ENCODE data around the gene TNS3. TPM values are rescaled to one million over a fixed set of nuclear protein-coding genes. Genes with fewer than 3 reads are reported as not detected.

The TNS3 gene
- total RNA-seq, 1 experiment from 2014 or later = 533 TPM

- ATAC-seq = peak; percentile 52
- POLR2A ChIA-PET = interaction anchor here (0.6 to 0.7 kb wide), 2 partner anchors 119 to 265 kb away, joined by 3 to 7 read pairs; no protein-coding TSS in a partner anchor
- peaks cover 95% of the 10 kb centered on the region for H3K4me1 ChIP-seq (ENCODE audit: control insufficient read depth, insufficient read depth, low read length)
Measured at GRCh38 chr7:47518827-47519226, 63.1 kb downstream of the TNS3 start.

GRCh38 chr7:47517821-47518480, 64.0 kb downstream of the TNS3 start:
- ChIA-PET POLR2A (no interaction called here), CTCF (no interaction called here)
- intact Hi-C loops (cut with micrococcal nuclease; ENCODE audit: unreplicated experiment) = no loop called here
- H3K9me3 ChIP-seq (ENCODE audit: control insufficient read depth, insufficient read depth, low read depth, low read length) = no peaks in the 10 kb centered on the region
- no TSS peak for BruUV-seq (replicated peaks)
- ATAC-seq (no peak), DNase-seq (ENCODE audit: low read depth, low spot score) (no peak)
- no peak overlapping the region for H3K4me3 ChIP-seq (ENCODE audit: low read depth in 2 of 2, low read length in 2 of 2)
- peak; percentile 54; the same call in 1 of the 2 replicates for TF ChIP-seq POLR2AphosphoS5 (IDR thresholded peaks at IDR 0.05; ENCODE audit: low read depth, low read length)
- TF ChIP-seq SIN3A (IDR thresholded peaks at IDR 0.05; ENCODE audit: borderline replicate concordance, insufficient read depth, low read depth, low read length) = no peak
- TF ChIP-seq, protein P1, sequence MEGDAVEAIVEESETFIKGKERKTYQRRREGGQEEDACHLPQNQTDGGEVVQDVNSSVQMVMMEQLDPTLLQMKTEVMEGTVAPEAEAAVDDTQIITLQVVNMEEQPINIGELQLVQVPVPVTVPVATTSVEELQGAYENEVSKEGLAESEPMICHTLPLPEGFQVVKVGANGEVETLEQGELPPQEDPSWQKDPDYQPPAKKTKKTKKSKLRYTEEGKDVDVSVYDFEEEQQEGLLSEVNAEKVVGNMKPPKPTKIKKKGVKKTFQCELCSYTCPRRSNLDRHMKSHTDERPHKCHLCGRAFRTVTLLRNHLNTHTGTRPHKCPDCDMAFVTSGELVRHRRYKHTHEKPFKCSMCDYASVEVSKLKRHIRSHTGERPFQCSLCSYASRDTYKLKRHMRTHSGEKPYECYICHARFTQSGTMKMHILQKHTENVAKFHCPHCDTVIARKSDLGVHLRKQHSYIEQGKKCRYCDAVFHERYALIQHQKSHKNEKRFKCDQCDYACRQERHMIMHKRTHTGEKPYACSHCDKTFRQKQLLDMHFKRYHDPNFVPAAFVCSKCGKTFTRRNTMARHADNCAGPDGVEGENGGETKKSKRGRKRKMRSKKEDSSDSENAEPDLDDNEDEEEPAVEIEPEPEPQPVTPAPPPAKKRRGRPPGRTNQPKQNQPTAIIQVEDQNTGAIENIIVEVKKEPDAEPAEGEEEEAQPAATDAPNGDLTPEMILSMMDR (IDR thresholded peaks at IDR 0.05) = no peak
- TF ChIP-seq, protein P2, sequence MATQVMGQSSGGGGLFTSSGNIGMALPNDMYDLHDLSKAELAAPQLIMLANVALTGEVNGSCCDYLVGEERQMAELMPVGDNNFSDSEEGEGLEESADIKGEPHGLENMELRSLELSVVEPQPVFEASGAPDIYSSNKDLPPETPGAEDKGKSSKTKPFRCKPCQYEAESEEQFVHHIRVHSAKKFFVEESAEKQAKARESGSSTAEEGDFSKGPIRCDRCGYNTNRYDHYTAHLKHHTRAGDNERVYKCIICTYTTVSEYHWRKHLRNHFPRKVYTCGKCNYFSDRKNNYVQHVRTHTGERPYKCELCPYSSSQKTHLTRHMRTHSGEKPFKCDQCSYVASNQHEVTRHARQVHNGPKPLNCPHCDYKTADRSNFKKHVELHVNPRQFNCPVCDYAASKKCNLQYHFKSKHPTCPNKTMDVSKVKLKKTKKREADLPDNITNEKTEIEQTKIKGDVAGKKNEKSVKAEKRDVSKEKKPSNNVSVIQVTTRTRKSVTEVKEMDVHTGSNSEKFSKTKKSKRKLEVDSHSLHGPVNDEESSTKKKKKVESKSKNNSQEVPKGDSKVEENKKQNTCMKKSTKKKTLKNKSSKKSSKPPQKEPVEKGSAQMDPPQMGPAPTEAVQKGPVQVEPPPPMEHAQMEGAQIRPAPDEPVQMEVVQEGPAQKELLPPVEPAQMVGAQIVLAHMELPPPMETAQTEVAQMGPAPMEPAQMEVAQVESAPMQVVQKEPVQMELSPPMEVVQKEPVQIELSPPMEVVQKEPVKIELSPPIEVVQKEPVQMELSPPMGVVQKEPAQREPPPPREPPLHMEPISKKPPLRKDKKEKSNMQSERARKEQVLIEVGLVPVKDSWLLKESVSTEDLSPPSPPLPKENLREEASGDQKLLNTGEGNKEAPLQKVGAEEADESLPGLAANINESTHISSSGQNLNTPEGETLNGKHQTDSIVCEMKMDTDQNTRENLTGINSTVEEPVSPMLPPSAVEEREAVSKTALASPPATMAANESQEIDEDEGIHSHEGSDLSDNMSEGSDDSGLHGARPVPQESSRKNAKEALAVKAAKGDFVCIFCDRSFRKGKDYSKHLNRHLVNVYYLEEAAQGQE (IDR thresholded peaks at IDR 0.05; ENCODE audit: insufficient read depth in 1 of 2, low read depth in 2 of 2, low read length in 1 of 2) = no peak
- H3K36me3 ChIP-seq (ENCODE audit: control insufficient read depth, insufficient read depth, low read length) = peaks cover 28% of the 10 kb centered on the region
- peaks cover 95% of the 10 kb centered on the region for H3K4me1 ChIP-seq (ENCODE audit: control insufficient read depth, insufficient read depth, low read length)
- H3K27me3 ChIP-seq (ENCODE audit: control insufficient read depth, insufficient read depth, low read length) = no peaks in the 10 kb centered on the region
- in situ Hi-C loops (cut with HindIII; ENCODE audit: low pct_unique_long_range_greater_than_20kb, low sequenced_read_pairs) = no loop called here
- H3K27ac ChIP-seq (ENCODE audit: low read length) = peak overlapping the region; percentile 74

More at GRCh38 chr7:47518827-47519226, 63.1 kb downstream of the TNS3 start:
- TF ChIP-seq, protein P2 (IDR thresholded peaks at IDR 0.05; ENCODE audit: insufficient read depth in 1 of 2, low read depth in 2 of 2, low read length in 1 of 2) = no peak
- TF ChIP-seq, protein P1 (IDR thresholded peaks at IDR 0.05) = no peak
- 0 out of 2 replicates have a peak, but pooled peaks have one; percentile 7 for TF ChIP-seq POLR2AphosphoS5 (IDR thresholded peaks at IDR 0.05; ENCODE audit: low read depth, low read length)
- no TSS peak for BruUV-seq (replicated peaks)
- intact Hi-C loops (cut with micrococcal nuclease; ENCODE audit: unreplicated experiment) = no loop called here
- no peak for DNase-seq (ENCODE audit: low read depth, low spot score)
- no peak overlapping the region for H3K4me3 ChIP-seq (ENCODE audit: low read depth in 2 of 2, low read length in 2 of 2)
- no peaks in the 10 kb centered on the region for H3K27me3 ChIP-seq (ENCODE audit: control insufficient read depth, insufficient read depth, low read length)
- no peaks in the 10 kb centered on the region for H3K9me3 ChIP-seq (ENCODE audit: control insufficient read depth, insufficient read depth, low read depth, low read length)
- H3K27ac ChIP-seq (ENCODE audit: low read length) = peak overlapping the region; percentile 74
- in situ Hi-C loops (cut with HindIII; ENCODE audit: low pct_unique_long_range_greater_than_20kb, low sequenced_read_pairs) = no loop called here
- H3K36me3 ChIP-seq (ENCODE audit: control insufficient read depth, insufficient read depth, low read length) = peaks cover 28% of the 10 kb centered on the region
- CTCF ChIA-PET = no interaction called here
